Stimulated activated CD8-positive, alpha-beta memory T cell treated with anti-CD3 and anti-CD28 coated beads, Interleukin-7, amount 100 ng/mL, for 48 hours (primary cell): Measurements from ENCODE around the gene VKORC1L1.
"Not testable (repeated sequence)": the region's sequence is repeated elsewhere in the genome, so short reads cannot be mapped to it uniquely, and the experiment has no call there.

Source experiments
- DNase-seq, 2 donors: peaks; one replicate each; pipeline ENCODE4 v3.0.0-alpha.2; 2020; ENCODE audit warnings: low read depth in 1 of 2; ENCODE audit errors: extremely low read depth in 1 of 2

Gene VKORC1L1

GRCh38 chr7:65872776-65873581 lies at the start of gene VKORC1L1:
Gene VKORC1L1 (plus strand): TSS chr7:65873074. CDS start chr7:65873372, 298 bp downstream.
- DNase-seq, result peak; percentile 87 to 92

DNA sequence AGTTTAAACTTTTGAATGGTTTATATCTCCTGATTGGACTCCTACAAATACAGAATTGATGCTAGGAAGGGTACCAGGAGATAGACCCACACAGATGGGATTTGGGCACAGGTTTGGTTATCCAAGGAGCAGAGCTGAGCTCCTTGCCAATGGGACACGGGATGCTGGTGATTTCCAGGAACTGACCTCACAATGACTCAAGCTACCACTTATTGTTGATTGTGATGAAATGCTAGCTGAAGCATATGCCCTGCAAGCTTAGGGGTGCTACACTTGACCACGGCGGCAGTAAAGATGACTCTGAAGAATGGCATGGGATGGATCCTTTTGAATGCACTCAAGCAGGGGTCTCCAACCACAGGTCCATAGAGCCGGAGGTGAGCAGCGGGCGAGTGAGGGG lies 45.5 kb upstream of the VKORC1L1 start:
- no peak for DNase-seq

DNA sequence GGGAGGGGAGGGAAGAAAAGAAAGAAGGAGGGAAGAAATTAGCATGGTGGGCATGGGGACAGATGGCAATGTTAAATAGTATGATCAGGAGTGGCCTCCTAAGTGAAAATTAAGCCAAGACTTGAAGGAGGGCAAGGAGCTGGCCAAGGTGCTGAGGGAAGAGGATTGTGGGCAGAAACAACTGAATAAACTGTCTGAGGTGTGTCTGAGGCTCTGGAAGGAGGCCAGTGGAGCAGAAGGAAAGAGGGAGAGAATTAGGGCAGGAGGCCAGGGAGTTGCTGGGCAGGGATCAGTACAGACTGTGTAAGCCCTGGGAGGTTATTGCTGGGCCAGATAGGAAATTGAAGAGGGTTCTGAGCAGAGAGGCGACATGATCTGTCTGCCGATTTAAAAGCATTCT lies 40.6 kb upstream of the VKORC1L1 start:
- no peak for DNase-seq

- DNase-seq, result not testable (repeated sequence)
These were observed 36.2 kb upstream of the VKORC1L1 start for GRCh38 chr7:65836684-65837083.

DNA sequence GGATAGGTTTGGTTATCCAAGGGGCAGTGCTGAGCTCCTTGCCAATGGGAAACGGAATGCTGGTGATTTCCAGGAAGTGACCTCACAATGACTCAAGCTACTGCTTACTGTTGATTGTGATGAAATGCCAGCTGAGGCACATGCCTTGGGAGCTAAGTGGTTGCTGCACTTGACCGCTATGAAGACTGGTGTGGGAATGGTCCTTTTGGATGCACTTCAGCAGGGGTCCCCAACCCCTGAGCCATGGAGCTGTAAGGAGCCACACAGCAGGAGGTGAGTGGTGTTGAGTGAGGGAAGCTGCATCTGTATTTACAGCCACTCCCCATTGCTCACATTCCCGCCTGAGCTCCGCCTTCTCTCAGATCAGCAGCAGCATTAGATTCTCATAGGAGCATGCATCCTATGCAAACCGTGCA lies 35.3 kb upstream of the VKORC1L1 start:
- not testable (repeated sequence) for DNase-seq

DNA sequence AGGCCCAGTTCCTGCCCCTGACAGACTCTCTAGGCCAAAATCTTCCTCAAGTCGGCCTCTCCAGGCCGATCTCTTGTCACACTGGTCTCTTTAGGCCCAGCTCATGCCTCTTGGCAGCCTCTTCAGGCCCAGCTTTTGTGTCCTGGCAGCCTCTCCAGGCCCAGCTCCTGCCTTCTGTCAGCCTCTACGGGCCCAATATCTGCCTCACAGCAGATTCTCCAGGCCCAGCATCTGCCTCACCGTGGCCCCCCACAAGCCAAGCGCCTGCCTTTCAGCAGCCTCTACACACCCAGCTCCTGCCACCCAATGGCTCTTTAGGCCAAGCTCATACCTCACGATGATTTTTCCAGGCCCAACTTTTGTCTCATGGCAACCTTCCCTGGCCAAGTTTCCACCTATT lies 33.0 kb upstream of the VKORC1L1 start:
- no peak for DNase-seq

DNA sequence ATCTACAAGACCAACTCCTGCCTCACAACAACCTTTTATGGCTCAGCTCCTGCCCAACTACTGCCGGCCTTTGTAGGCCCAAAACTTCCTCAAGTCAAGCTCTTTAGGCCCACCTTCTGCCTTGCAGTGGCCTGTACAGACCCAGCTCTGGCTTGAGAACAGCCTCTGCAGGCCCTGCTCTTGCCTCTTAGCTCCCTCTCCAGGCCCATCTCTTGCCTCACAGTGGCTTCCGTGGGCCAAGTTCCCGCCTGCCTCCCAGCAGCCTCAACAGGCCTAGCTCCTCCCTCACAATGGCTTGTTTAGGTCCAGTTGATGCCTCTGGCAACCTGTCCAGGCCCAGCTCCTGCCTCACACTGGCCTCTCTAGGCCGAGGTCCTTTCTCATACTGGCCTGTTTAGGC lies 32.4 kb upstream of the VKORC1L1 start:
- no peak for DNase-seq

GRCh38 chr7:65843616-65844015 lies 29.3 kb upstream of the VKORC1L1 start:
- DNase-seq, result not testable (repeated sequence)

- no peak for DNase-seq
These were observed 26.8 kb upstream of the VKORC1L1 start for GRCh38 chr7:65846008-65846570.

GRCh38 chr7:65853426-65853825 lies 19.4 kb upstream of the VKORC1L1 start:
- DNase-seq, result not testable (repeated sequence)

DNA sequence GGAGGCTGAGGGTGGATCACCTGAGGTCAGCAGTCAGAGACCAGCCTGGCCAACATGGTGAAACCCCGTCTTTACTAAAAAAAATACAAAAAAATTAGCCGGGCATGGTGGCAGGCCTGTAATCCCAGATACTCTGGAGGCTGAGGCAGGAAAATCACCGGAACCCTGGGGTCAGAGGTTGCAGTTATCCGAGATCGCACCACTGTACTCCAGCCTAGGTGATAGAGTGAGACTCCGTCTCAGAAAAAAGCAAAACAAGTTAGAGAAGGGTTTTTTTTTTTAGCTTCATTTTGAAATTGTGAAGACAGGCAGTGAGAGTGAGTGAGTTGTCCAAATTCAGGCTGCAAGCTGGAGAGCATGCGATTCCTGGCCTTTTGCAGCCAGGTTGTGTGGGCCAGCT lies 19.0 kb upstream of the VKORC1L1 start:
- not testable (repeated sequence) for DNase-seq

GRCh38 chr7:65857321-65857894 lies 15.5 kb upstream of the VKORC1L1 start:
- not testable (repeated sequence) for DNase-seq

DNA sequence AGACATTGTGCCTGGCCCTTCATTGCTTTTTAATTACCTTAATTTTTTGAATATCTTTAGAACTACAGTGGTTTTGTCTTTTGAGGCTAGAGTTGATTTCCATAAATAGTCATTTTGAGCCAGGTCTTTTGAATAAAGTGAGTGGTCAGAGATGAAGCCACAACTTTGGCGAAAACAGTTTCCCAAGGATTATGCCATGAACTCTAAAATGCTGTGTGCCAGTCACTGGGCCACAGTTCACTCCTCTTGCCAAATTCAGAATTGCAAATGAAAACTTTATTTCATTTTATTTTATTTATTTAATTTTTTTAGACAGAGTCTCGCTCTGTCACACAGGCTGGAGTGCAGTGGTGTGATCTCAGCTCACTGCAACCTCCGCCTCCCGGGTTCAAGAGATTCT lies 14.2 kb upstream of the VKORC1L1 start:
- DNase-seq, result not testable (repeated sequence)

DNA sequence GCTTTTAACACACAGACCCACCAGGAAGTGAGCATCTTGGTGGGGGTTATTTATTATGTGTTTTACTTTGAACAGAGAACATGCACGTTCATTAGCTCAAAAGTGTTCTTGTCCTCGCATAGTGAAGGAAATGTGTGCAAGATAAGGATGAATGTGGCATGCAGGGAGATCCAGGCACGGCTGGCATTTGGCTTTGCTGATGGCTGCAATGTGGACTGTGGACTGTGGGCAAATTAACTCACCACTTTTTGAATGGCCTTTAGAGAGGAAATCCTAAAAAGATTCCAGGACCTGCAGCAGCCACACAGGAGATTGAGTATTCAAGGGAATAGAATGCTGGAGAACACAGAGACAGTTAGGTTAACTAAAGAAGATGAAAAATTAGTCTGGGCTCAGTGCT lies 6.6 kb upstream of the VKORC1L1 start:
- not testable (repeated sequence) for DNase-seq

- DNase-seq, result not testable (repeated sequence)
These were observed 5.2 kb upstream of the VKORC1L1 start for GRCh38 chr7:65867681-65868080.

GRCh38 chr7:65869312-65869711 lies 3.6 kb upstream of the VKORC1L1 start:
- DNase-seq, result not testable (repeated sequence)

- DNase-seq, result not testable (repeated sequence)
These were observed 1.4 kb upstream of the VKORC1L1 start for GRCh38 chr7:65871451-65871850.

- DNase-seq, result peak in 1 of 2 donors; percentile 0
These were observed 814 bp downstream of the VKORC1L1 start for GRCh38 chr7:65873582-65874193.

- DNase-seq, result not testable (repeated sequence)
These were observed 2.8 kb downstream of the VKORC1L1 start for GRCh38 chr7:65875715-65876114.

DNA sequence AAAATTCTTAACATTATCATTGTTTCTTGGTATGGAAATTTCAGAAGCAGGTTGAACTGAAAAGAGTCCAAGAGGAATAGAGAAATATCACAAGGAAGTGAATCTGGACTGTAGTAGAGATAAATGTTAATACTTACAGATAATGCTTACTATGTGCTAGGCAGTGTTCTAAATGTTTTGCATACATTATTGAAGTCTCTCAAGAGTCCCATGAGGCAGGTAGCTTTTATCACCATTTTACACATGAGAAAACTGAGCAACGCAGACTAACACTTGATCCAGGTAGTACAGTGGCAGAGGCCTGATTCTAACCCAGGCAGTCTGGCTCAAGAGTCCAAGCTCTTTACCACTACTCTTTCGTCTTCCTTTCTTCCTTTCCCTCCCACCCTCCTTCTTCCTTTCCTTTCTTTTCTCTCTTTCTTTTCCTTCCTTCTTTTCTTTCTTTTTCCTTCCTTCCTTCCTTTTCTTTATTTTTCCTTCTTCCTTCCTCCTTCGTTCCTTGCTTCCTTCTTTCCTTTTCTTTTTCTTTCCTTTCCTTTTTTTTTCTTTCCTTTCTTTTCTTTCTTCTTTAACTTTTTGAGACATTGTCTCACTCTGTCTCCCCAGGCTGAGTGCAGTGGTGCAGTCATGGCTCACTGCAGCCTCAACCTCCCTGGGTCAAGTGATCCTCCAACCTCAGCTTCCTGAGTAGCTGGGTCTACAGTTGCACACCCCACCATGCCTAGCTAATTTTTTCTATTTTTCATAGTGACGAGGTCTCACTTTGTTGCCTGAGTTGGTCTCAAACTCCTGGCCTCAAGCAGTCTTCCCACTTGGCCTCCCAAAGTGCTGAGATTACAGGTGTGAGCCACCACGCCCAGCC lies 6.6 kb downstream of the VKORC1L1 start:
- DNase-seq, result not testable (repeated sequence)
